ENCODE results near the gene DRAM1. TPM values are rescaled to one million over a fixed set of nuclear protein-coding genes. Genes with fewer than 3 reads are reported as not detected.

Gene DRAM1
- total RNA-seq, 1 donor from 2014 or later = 1.2 TPM

GRCh38 chr12:101906226-101906625 lies 28.8 kb downstream of the DRAM1 start:
- Mint-ChIP-seq H3K4me3 (no peak overlapping the region), H3K36me3 (no peaks in the 10 kb centered on the region), H3K4me1 (no peaks in the 10 kb centered on the region), H3K27me3 (ENCODE audit: insufficient read depth, low read depth) (no peaks in the 10 kb centered on the region), H3K9me3 (no peaks in the 10 kb centered on the region), H3K27ac (no peak overlapping the region)
- H3K79me2 ChIP-seq (ENCODE audit: low read depth) = no peaks in the 10 kb centered on the region
- H3K4me2 ChIP-seq = no peak overlapping the region
- no peak overlapping the region for H2AFZ ChIP-seq (replicated peaks)
- no peak overlapping the region for H3K4me3 ChIP-seq
- H4K20me1 ChIP-seq (ENCODE audit: low read depth) = no peaks in the 10 kb centered on the region
- no peak for DNase-seq (ENCODE audit: low spot score)
- H3K36me3 ChIP-seq = no peaks in the 10 kb centered on the region
- H3K9me3 ChIP-seq (ENCODE audit: low read depth) = no peaks in the 10 kb centered on the region
- no peaks in the 10 kb centered on the region for H3K4me1 ChIP-seq
- H3K27ac ChIP-seq = no peak overlapping the region
- no peaks in the 10 kb centered on the region for H3K27me3 ChIP-seq
- H3F3A ChIP-seq (ENCODE audit: low read depth) = no peaks in the 10 kb centered on the region
- no peak overlapping the region for H3K9ac ChIP-seq
- TF ChIP-seq EZH2 (IDR thresholded peaks at IDR 0.05) (no peak), EZH2phosphoT487 (IDR thresholded peaks at IDR 0.05) (no peak), CTCF (IDR thresholded peaks at IDR 0.05) (no peak)

GRCh38 chr12:101908395-101908794 lies 31.0 kb downstream of the DRAM1 start:
- H3F3A ChIP-seq (ENCODE audit: low read depth) = no peaks in the 10 kb centered on the region
- H3K9ac ChIP-seq = no peak overlapping the region
- no peak overlapping the region for H2AFZ ChIP-seq (replicated peaks)
- H3K4me1 ChIP-seq = no peaks in the 10 kb centered on the region
- Mint-ChIP-seq H3K4me3 (no peak overlapping the region), H3K9me3 (no peaks in the 10 kb centered on the region), H3K36me3 (no peaks in the 10 kb centered on the region), H3K27ac (no peak overlapping the region), H3K27me3 (ENCODE audit: insufficient read depth, low read depth) (no peaks in the 10 kb centered on the region), H3K4me1 (no peaks in the 10 kb centered on the region)
- no peaks in the 10 kb centered on the region for H4K20me1 ChIP-seq (ENCODE audit: low read depth)
- TF ChIP-seq EZH2phosphoT487 (IDR thresholded peaks at IDR 0.05) (no peak), CTCF (IDR thresholded peaks at IDR 0.05) (no peak), EZH2 (IDR thresholded peaks at IDR 0.05) (no peak)
- H3K79me2 ChIP-seq (ENCODE audit: low read depth) = no peaks in the 10 kb centered on the region
- DNase-seq (ENCODE audit: low spot score) = no peak
- H3K27ac ChIP-seq = no peak overlapping the region
- H3K9me3 ChIP-seq (ENCODE audit: low read depth) = no peaks in the 10 kb centered on the region
- no peak overlapping the region for H3K4me3 ChIP-seq
- no peaks in the 10 kb centered on the region for H3K36me3 ChIP-seq
- no peaks in the 10 kb centered on the region for H3K27me3 ChIP-seq
- no peak overlapping the region for H3K4me2 ChIP-seq

DNA sequence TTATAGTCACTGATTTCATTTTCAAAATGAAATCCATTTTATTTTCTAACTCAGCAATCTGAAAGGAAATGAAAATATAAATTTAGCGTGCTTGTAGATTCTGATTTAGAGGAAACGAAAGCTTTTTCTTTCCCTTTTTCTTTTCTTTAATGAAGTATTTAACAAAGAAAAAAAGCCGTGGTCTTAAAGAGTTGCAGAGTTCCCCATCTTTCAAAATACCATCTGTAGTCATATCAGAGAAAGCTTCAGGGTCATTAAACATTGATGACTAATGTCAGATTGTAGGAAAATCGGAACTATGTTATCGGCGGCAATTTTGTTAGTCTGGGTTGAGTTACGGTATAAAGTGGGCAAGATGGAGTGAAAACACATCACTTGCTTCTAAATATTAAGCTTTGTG lies 32.3 kb downstream of the DRAM1 start:
- Histone ChIP-seq H3K9ac (no peak overlapping the region), H3K27ac (no peak overlapping the region), H3F3A (ENCODE audit: low read depth) (no peaks in the 10 kb centered on the region), H3K9me3 (ENCODE audit: low read depth) (no peaks in the 10 kb centered on the region), H2AFZ (replicated peaks) (no peak overlapping the region), H3K4me3 (no peak overlapping the region), H3K4me2 (no peak overlapping the region), H3K4me1 (no peaks in the 10 kb centered on the region), H3K36me3 (no peaks in the 10 kb centered on the region), H3K27me3 (no peaks in the 10 kb centered on the region), H3K79me2 (ENCODE audit: low read depth) (no peaks in the 10 kb centered on the region), H4K20me1 (ENCODE audit: low read depth) (no peaks in the 10 kb centered on the region)
- H3K27me3 Mint-ChIP-seq (ENCODE audit: insufficient read depth, low read depth) = no peaks in the 10 kb centered on the region
- H3K27ac Mint-ChIP-seq = no peak overlapping the region
- H3K9me3 Mint-ChIP-seq = no peaks in the 10 kb centered on the region
- H3K4me3 Mint-ChIP-seq = no peak overlapping the region
- TF ChIP-seq EZH2 (IDR thresholded peaks at IDR 0.05) (no peak), EZH2phosphoT487 (IDR thresholded peaks at IDR 0.05) (no peak), CTCF (IDR thresholded peaks at IDR 0.05) (no peak)
- H3K4me1 Mint-ChIP-seq = no peaks in the 10 kb centered on the region
- H3K36me3 Mint-ChIP-seq = no peaks in the 10 kb centered on the region
- DNase-seq (ENCODE audit: low spot score) = no peak
